ENCODE results near the gene SAE1. TPM values are rescaled to one million over a fixed set of nuclear protein-coding genes. Genes with fewer than 3 reads are reported as not detected.

SAE1 gene
- total and polyA plus RNA-seq, 10 of the 15 experiments (the other 5 are each of a cell fraction or from before 2014, with no cell fraction given), result 62.0 to 246 (median 148) TPM

GRCh38 chr19:47130120-47130588 is 481 bp upstream of the SAE1 start:
- Histone ChIP-seq H3K4me3 (no peak overlapping the region), H3K27ac (ENCODE audit: control insufficient read depth, insufficient read depth) (no peak overlapping the region), H2AFZ (ENCODE audit: control insufficient read depth, low read depth, low read length) (peak overlapping the region; percentile 77), H4K20me1 (ENCODE audit: control insufficient read depth, insufficient read depth) (no peaks in the 10 kb centered on the region), H3K9me3 (replicated peaks; ENCODE audit: control insufficient read depth, insufficient read depth, low read length) (peaks cover 3% of the 10 kb centered on the region; the same call in 1 of the 3 replicates), H3K36me3 (ENCODE audit: control insufficient read depth in 2 of 2, insufficient read depth in 2 of 2, low read length in 1 of 2) (no peaks in the 10 kb centered on the region; a peak in 1 of 4 replicates), H3K9ac (ENCODE audit: control insufficient read depth, insufficient read depth, low read length) (no peak overlapping the region), H3K4me2 (ENCODE audit: control insufficient read depth, insufficient read depth) (peak overlapping the region; percentile 26), H3K79me2 (ENCODE audit: control insufficient read depth, insufficient read depth, low read length) (peaks cover 43% of the 10 kb centered on the region), H3K4me1 (ENCODE audit: control insufficient read depth, insufficient read depth, low read length) (no peaks in the 10 kb centered on the region; the same call in 1 of the 2 replicates), H3K27me3 (replicated peaks in 1 of 2; ENCODE audit: control insufficient read depth in 2 of 2, insufficient read depth in 2 of 2, low read length in 1 of 2) (no peaks in the 10 kb centered on the region)
- ChIA-PET SMC1A (ENCODE audit: uncharacterized antibody, unreplicated experiment) (interaction anchor here (1.0 to 3.4 kb wide), 4 partner anchors 17 to 117 kb away, joined by 3 to 26 read pairs (median 16); partner anchors contain the start of gene ZC3H4), RAD21 (ENCODE audit: unreplicated experiment) (interaction anchor here (0.6 to 2.5 kb wide), 2 partner anchors 13 to 113 kb away, joined by 3 to 26 read pairs; no protein-coding TSS in a partner anchor), CTCF (interaction anchor here (2.8 to 5.2 kb wide), 4 partner anchors 49 to 117 kb away, joined by 15 to 77 read pairs (median 28); no protein-coding TSS in a partner anchor), POLR2A (interaction anchor here (0.6 to 4.4 kb wide), 3 partner anchors 17 to 60 kb away, joined by 3 to 45 read pairs (median 3); partner anchors contain the start of gene ZC3H4)
- ATAC-seq (no peak), DNase-seq (ENCODE audit: low read depth, low spot score) (no peak), FAIRE-seq (no peak)
- in situ Hi-C loops (cut with MboI) (no loop called here), intact Hi-C loops (cut with micrococcal nuclease; ENCODE audit: unreplicated experiment) (loop anchor here (1.0 kb wide), 1 partner anchor 114 kb away; no protein-coding TSS in a partner anchor)
- TF ChIP-seq RBBP5 (conservative IDR thresholded peaks at IDR 0.05) (no peak), SMAD1 (IDR thresholded peaks at IDR 0.05; ENCODE audit: low read depth, partially characterized antibody) (no peak), USF2 (IDR thresholded peaks at IDR 0.05; ENCODE audit: borderline replicate concordance, low read depth, low read length) (no peak), E2F8 (IDR thresholded peaks at IDR 0.05; ENCODE audit: low read depth, partially characterized antibody) (no peak), NRF1 (conservative IDR thresholded peaks at IDR 0.05; ENCODE audit: low read depth, low read length) (no peak), POLR2AphosphoS5 (IDR thresholded peaks at IDR 0.05; ENCODE audit: low read length) (no peak), ATF3 (IDR thresholded peaks at IDR 0.05; ENCODE audit: borderline replicate concordance, extremely low read depth, low read depth, low read length) (no peak), NKRF (conservative IDR thresholded peaks at IDR 0.05) (no peak), TCF3 (IDR thresholded peaks at IDR 0.05; ENCODE audit: borderline replicate concordance, insufficient read depth, low read depth, low read length) (no peak)
- BruUV-seq (replicated peaks), result no TSS peak
- WGBS (ENCODE audit: insufficient coverage, insufficient replicate concordance, low lambda C conversion rate, missing lambda C conversion rate), result 86% methylated on average over 8 of the region's 8 CpGs

All from GM12878 (cell line).